NT2/D1 (cell line): ENCODE measurements around the gene RELN.

ENCODE experiments used
- DNase-seq: peaks from one replicate; pipeline ENCODE4 v3.0.0-alpha.2; 2011; ENCODE audit warnings: low read depth, low spot score
- H3K27me3 ChIP-seq: 2 replicates; pipeline ENCODE4 v1.6.0; 2011; ENCODE audit warnings: mild to moderate bottlenecking; ENCODE audit not compliant: insufficient read length, insufficient read depth
- H3K36me3 ChIP-seq: 2 replicates; pipeline ENCODE4 v1.6.1; 2011; ENCODE audit warnings: mild to moderate bottlenecking, low read length, mixed read lengths; ENCODE audit not compliant: insufficient read depth, insufficient read length
- H3K4me1 ChIP-seq: 2 replicates; pipeline ENCODE4 v1.5.1; 2011; ENCODE audit not compliant: insufficient read depth, insufficient read length
- H3K4me3 ChIP-seq: 2 replicates; pipeline ENCODE4 v1.5.1; 2011; ENCODE audit warnings: low read depth; ENCODE audit not compliant: insufficient read length
- H3K9ac ChIP-seq: 2 replicates; pipeline ENCODE4 v1.6.0; 2011; ENCODE audit warnings: low read depth; ENCODE audit not compliant: insufficient read length
- H3K9me3 ChIP-seq: 2 replicates; pipeline ENCODE4 v1.5.1; 2011; ENCODE audit warnings: mild to moderate bottlenecking, low read length; ENCODE audit not compliant: insufficient read depth
- SUZ12 ChIP-seq: IDR thresholded peaks from 2 replicates; pipeline ENCODE4 v1.6.1; 2011; ENCODE audit not compliant: insufficient read length, insufficient read depth; ENCODE audit errors: extremely low read depth
- YY1 ChIP-seq: IDR thresholded peaks from 2 replicates; pipeline ENCODE4 v1.6.1; 2011; ENCODE audit not compliant: insufficient read length, insufficient read depth
- ZNF274 ChIP-seq: IDR thresholded peaks from 2 replicates; pipeline ENCODE4 v1.6.1; 2011; ENCODE audit warnings: mild to moderate bottlenecking, low read depth, low read length

RELN gene

GRCh38 chr7:103940382-103941268 is 48.8 kb downstream of the RELN start:
- H3K4me1 ChIP-seq, result no peaks in the 10 kb centered on the region
- TF ChIP-seq YY1 (no peak), SUZ12 (no peak), ZNF274 (no peak)
- DNase-seq, result no peak
- H3K9ac ChIP-seq, result no peak overlapping the region
- no peaks in the 10 kb centered on the region for H3K9me3 ChIP-seq
- H3K27me3 ChIP-seq, result no peaks in the 10 kb centered on the region
- no peaks in the 10 kb centered on the region for H3K36me3 ChIP-seq
- no peak overlapping the region for H3K4me3 ChIP-seq

GRCh38 chr7:103937680-103938079 is 51.8 kb downstream of the RELN start:
- Histone ChIP-seq H3K9ac (no peak overlapping the region), H3K4me1 (no peaks in the 10 kb centered on the region), H3K36me3 (no peaks in the 10 kb centered on the region), H3K27me3 (no peaks in the 10 kb centered on the region), H3K9me3 (no peaks in the 10 kb centered on the region), H3K4me3 (no peak overlapping the region)
- no peak for TF ChIP-seq SUZ12
- TF ChIP-seq YY1, result no peak
- TF ChIP-seq ZNF274, result no peak
- DNase-seq, result no peak

DNA sequence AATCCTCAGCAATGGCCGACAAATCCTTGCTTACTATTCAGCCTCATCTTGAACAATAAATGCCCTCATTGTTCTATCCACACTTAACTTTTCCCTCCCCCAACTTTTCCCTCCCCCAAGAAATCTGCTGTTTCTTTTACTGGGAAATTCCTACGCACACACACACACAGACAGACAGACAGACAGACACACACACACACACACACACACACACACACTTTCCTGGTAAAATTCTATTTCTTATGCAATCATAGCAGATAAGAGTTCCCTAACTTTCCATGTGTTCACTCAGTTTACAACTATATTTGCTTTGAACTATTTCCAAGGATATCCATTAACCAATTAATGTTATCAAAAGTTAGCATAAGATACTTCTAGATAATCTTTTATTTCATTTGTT is 52.9 kb downstream of the RELN start:
- Histone ChIP-seq H3K9me3 (no peaks in the 10 kb centered on the region), H3K36me3 (no peaks in the 10 kb centered on the region), H3K4me1 (no peaks in the 10 kb centered on the region), H3K27me3 (no peaks in the 10 kb centered on the region), H3K4me3 (no peak overlapping the region), H3K9ac (no peak overlapping the region)
- no peak for DNase-seq
- TF ChIP-seq SUZ12, result no peak
- no peak for TF ChIP-seq YY1
- no peak for TF ChIP-seq ZNF274

GRCh38 chr7:103934508-103934907 is 55.0 kb downstream of the RELN start:
- Histone ChIP-seq H3K27me3 (no peaks in the 10 kb centered on the region), H3K9ac (no peak overlapping the region), H3K4me3 (no peak overlapping the region), H3K36me3 (no peaks in the 10 kb centered on the region), H3K9me3 (no peaks in the 10 kb centered on the region), H3K4me1 (no peaks in the 10 kb centered on the region)
- no peak for DNase-seq
- TF ChIP-seq ZNF274 (no peak), YY1 (no peak), SUZ12 (no peak)

DNA sequence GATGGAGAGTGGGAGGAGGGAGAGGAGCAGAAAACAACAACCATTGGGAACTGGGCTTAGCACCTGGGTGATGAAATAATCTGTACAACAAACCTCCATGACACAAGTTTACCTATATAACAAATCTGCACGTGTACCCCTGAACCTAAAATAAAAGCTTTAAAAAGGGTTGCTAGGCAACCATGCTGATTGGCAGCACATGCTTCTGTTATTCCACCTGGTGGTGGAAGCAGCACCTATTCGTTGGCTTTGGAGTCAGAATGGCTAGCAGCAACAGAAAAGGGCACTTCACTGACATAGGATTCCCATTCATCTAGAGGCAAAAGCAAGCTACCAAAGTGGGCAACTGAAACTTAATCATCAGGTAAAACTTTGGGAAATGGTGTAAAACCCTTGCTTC is 57.1 kb downstream of the RELN start:
- Histone ChIP-seq H3K27me3 (no peaks in the 10 kb centered on the region), H3K4me3 (no peak overlapping the region), H3K36me3 (no peaks in the 10 kb centered on the region), H3K9me3 (no peaks in the 10 kb centered on the region), H3K9ac (no peak overlapping the region), H3K4me1 (no peaks in the 10 kb centered on the region)
- no peak for DNase-seq
- TF ChIP-seq YY1, result no peak
- no peak for TF ChIP-seq SUZ12
- no peak for TF ChIP-seq ZNF274

- Histone ChIP-seq H3K9me3 (no peaks in the 10 kb centered on the region), H3K27me3 (no peaks in the 10 kb centered on the region), H3K4me3 (no peak overlapping the region), H3K36me3 (no peaks in the 10 kb centered on the region), H3K9ac (no peak overlapping the region), H3K4me1 (no peaks in the 10 kb centered on the region)
- TF ChIP-seq ZNF274 (no peak), SUZ12 (no peak), YY1 (no peak)
- DNase-seq, result no peak
These were observed 59.6 kb downstream of the RELN start for GRCh38 chr7:103929901-103930311.

GRCh38 chr7:103928581-103928980 is 60.9 kb downstream of the RELN start:
- H3K9me3 ChIP-seq, result no peaks in the 10 kb centered on the region
- no peak overlapping the region for H3K9ac ChIP-seq
- no peak for DNase-seq

DNA sequence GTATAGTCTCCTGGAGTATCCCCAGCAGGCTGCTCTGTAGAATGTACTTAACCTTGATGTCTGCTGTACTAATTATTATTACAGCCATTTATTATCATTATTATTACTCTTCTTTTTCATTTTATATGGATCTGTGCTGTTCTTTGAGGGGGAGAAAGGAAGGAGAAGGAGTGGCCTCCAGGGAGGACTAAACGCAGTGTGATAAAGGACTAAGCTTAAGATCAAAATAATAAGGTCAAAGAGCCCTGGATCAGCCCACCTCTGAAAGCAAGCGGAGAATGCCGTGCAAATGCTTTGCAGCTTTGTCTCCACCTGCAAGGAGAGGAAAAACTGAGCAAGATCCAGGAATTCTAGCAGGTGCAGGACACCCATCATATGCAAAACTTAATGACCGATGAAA is 65.3 kb downstream of the RELN start:
- no peaks in the 10 kb centered on the region for H3K36me3 ChIP-seq
- H3K4me3 ChIP-seq, result no peak overlapping the region
- no peaks in the 10 kb centered on the region for H3K9me3 ChIP-seq
- no peak overlapping the region for H3K9ac ChIP-seq
- TF ChIP-seq SUZ12, result no peak
- TF ChIP-seq ZNF274, result no peak
- no peak for DNase-seq
- H3K27me3 ChIP-seq, result no peaks in the 10 kb centered on the region
- no peaks in the 10 kb centered on the region for H3K4me1 ChIP-seq

More at GRCh38 chr7:103928581-103928980, 60.9 kb downstream of the RELN start:
- H3K4me1 ChIP-seq, result no peaks in the 10 kb centered on the region
- no peaks in the 10 kb centered on the region for H3K36me3 ChIP-seq
- TF ChIP-seq YY1, result no peak
- TF ChIP-seq SUZ12, result no peak
- TF ChIP-seq ZNF274, result no peak
- H3K27me3 ChIP-seq, result no peaks in the 10 kb centered on the region
- H3K4me3 ChIP-seq, result no peak overlapping the region
